Rectal smooth muscle tissue (tissue), 1 donor: ENCODE data around the gene PDE4DIP.
"Not testable (repeated sequence)": the region's sequence is repeated elsewhere in the genome, so short reads cannot be mapped to it uniquely, and the experiment has no call there.

Experiments
- H3K27ac ChIP-seq: one replicate; pipeline ENCODE4 v1.7.0; 2013; ENCODE audit warnings: low read depth, low read length, inconsistent platforms
- H3K27me3 ChIP-seq: one replicate; pipeline ENCODE4 v1.7.0; 2013; ENCODE audit warnings: low read length; ENCODE audit not compliant: control insufficient read depth, insufficient read depth
- H3K36me3 ChIP-seq: one replicate; pipeline ENCODE4 v1.7.0; 2013; ENCODE audit warnings: low read length; ENCODE audit not compliant: control insufficient read depth, insufficient read depth
- H3K4me1 ChIP-seq: one replicate; pipeline ENCODE4 v1.7.0; 2013; ENCODE audit warnings: low read length; ENCODE audit not compliant: control insufficient read depth, insufficient read depth
- H3K4me3 ChIP-seq: one replicate; pipeline ENCODE4 v1.7.0; 2013; ENCODE audit warnings: low read length
- H3K9ac ChIP-seq: one replicate; pipeline ENCODE4 v1.7.0; 2013; ENCODE audit warnings: low read length

Gene PDE4DIP

GRCh38 chr1:148850840-148851239 is 6.6 kb downstream of the PDE4DIP start:
- H3K4me3 ChIP-seq, H3K27me3 ChIP-seq, H3K36me3 ChIP-seq, H3K9ac ChIP-seq, H3K27ac ChIP-seq, H3K4me1 ChIP-seq: not testable (repeated sequence)

GRCh38 chr1:148851684-148852083 is 7.5 kb downstream of the PDE4DIP start:
- H3K36me3 ChIP-seq, H3K9ac ChIP-seq, H3K4me3 ChIP-seq, H3K4me1 ChIP-seq, H3K27me3 ChIP-seq, H3K27ac ChIP-seq: not testable (repeated sequence)

- not testable (repeated sequence) for H3K27ac ChIP-seq, H3K9ac ChIP-seq, H3K4me1 ChIP-seq, H3K27me3 ChIP-seq, H3K4me3 ChIP-seq, H3K36me3 ChIP-seq
Observed at GRCh38 chr1:148853363-148853762, 9.1 kb downstream of the PDE4DIP start.

DNA sequence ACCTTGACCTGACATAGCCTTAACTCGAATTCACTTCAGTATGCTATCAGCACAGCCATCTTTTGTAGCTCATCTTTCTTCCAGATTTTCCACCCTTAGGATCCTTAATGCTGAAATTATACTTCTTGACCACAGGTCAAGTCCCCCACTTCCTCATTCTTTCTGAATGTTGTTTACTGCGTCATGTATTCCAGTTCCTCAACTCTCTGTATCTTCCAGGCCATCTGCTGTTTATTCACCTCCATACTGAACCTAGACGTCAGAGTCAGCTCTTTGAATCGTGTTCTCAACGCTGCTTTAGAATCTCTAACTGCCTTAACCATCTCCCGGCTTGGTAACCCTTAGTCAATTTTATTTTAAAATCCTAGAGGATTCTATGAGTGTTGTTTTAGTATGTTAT is 9.8 kb downstream of the PDE4DIP start:
- not testable (repeated sequence) for H3K4me1 ChIP-seq, H3K4me3 ChIP-seq, H3K36me3 ChIP-seq, H3K27me3 ChIP-seq, H3K9ac ChIP-seq, H3K27ac ChIP-seq

DNA sequence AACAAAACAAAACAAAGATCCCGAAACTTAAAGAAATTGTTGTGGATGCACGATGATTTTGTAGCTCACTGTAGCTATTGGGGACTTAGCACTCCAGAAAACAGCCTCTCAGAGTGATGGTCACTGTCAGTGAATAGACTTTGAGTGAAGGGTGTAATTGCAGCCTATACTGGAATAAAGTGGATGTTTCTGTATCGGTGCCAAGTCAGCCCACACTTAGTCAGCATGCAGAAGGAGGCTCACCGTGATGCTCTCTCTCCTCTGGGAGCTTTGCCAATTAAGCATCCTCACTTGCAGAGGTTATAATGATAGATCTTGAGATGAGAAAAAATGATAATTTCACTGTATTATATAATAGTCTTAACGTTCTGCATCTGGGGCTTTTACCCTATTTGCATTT is 11.1 kb downstream of the PDE4DIP start:
- not testable (repeated sequence) for H3K27me3 ChIP-seq, H3K36me3 ChIP-seq, H3K27ac ChIP-seq, H3K9ac ChIP-seq, H3K4me1 ChIP-seq, H3K4me3 ChIP-seq

GRCh38 chr1:148860049-148860448 is 15.8 kb downstream of the PDE4DIP start:
- H3K27me3 ChIP-seq, H3K9ac ChIP-seq, H3K4me3 ChIP-seq, H3K27ac ChIP-seq, H3K36me3 ChIP-seq, H3K4me1 ChIP-seq: not testable (repeated sequence)

GRCh38 chr1:148860579-148861259 is 16.5 kb downstream of the PDE4DIP start:
- H3K9ac ChIP-seq, H3K27me3 ChIP-seq, H3K4me3 ChIP-seq, H3K36me3 ChIP-seq, H3K27ac ChIP-seq, H3K4me1 ChIP-seq: not testable (repeated sequence)

DNA sequence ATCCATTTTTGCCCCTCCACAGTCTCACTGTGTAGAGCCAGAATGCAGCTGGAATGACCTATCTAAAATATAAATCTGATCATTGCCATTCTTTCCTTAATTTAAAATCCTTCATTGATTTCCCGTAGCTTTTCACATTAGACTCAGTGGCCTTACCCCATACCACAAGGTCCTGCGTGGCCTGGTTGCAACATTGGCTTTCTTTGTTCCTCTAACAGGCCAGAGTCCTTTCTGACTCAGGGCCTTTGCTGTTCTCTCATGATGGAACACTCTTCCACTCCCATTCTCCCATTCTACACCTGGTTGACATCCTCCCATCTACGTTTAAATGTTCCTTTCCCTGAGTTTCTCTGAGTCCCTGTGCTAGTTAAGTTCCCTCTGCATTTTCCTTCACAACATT is 18.4 kb downstream of the PDE4DIP start:
- not testable (repeated sequence) for H3K27ac ChIP-seq, H3K4me1 ChIP-seq, H3K9ac ChIP-seq, H3K36me3 ChIP-seq, H3K27me3 ChIP-seq, H3K4me3 ChIP-seq

GRCh38 chr1:148868924-148869633 is 24.9 kb downstream of the PDE4DIP start:
- H3K9ac ChIP-seq, H3K36me3 ChIP-seq, H3K27ac ChIP-seq, H3K4me1 ChIP-seq, H3K4me3 ChIP-seq, H3K27me3 ChIP-seq: not testable (repeated sequence)

- H3K4me3 ChIP-seq, H3K27ac ChIP-seq, H3K27me3 ChIP-seq, H3K36me3 ChIP-seq, H3K9ac ChIP-seq, H3K4me1 ChIP-seq: not testable (repeated sequence)
Observed at GRCh38 chr1:148869634-148869961, 25.4 kb downstream of the PDE4DIP start.

- H3K9ac ChIP-seq, H3K4me1 ChIP-seq, H3K36me3 ChIP-seq, H3K27me3 ChIP-seq, H3K27ac ChIP-seq, H3K4me3 ChIP-seq: not testable (repeated sequence)
Observed at GRCh38 chr1:148874408-148875388, 30.5 kb downstream of the PDE4DIP start.

GRCh38 chr1:148879812-148880416 is 35.7 kb downstream of the PDE4DIP start:
- H3K9ac ChIP-seq: not testable (repeated sequence)

More at GRCh38 chr1:148879812-148880416, 35.7 kb downstream of the PDE4DIP start:
- not testable (repeated sequence) for H3K27me3 ChIP-seq, H3K4me3 ChIP-seq, H3K4me1 ChIP-seq, H3K36me3 ChIP-seq, H3K27ac ChIP-seq
